ENCODE data around the gene DEPP1. TPM values are rescaled to one million over a fixed set of nuclear protein-coding genes. Genes with fewer than 3 reads are reported as not detected.

Gene DEPP1
- total RNA-seq, 4 donors from 2014 or later, result 8.2 to 266 (median 52.8) TPM

DNA sequence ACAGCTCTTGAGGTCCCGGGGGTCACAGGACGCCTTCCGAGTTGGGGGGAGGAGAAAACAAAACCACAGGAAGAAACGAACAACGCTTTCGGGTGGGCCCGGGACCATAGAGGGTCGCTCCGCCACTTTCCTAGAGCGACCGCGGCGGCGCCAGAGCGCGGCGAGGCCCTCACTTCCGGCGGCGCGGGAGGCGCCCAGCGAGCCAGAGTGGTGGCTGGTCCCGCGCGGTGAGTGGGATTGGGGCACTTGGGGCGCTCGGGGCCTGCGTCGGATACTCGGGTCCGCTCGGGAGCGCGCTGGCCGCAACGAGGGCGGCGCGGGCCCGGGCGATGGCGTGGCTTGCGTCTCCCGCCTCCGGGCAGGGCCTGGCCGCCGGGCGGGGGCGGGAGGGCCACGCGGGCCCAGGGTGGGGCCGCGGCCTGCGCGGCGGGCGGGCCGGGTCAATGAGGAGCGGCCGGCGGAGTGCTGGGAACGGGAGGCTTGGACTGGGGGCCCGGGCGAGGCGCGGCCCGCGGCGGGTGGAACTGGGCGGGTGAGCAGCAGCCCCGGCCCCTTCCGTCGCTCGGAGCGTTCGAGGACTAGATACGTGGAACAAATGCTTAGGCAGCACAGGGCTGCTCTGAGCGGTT, 22.3 kb upstream of the DEPP1 start, which contains the start of gene ZNF22:
TSS of gene ZNF22 (plus strand) at position 172 of the 629 bp plus-strand sequence. CDS start 2,446 bp downstream, outside the sequence.
- TF ChIP-seq, protein P1, sequence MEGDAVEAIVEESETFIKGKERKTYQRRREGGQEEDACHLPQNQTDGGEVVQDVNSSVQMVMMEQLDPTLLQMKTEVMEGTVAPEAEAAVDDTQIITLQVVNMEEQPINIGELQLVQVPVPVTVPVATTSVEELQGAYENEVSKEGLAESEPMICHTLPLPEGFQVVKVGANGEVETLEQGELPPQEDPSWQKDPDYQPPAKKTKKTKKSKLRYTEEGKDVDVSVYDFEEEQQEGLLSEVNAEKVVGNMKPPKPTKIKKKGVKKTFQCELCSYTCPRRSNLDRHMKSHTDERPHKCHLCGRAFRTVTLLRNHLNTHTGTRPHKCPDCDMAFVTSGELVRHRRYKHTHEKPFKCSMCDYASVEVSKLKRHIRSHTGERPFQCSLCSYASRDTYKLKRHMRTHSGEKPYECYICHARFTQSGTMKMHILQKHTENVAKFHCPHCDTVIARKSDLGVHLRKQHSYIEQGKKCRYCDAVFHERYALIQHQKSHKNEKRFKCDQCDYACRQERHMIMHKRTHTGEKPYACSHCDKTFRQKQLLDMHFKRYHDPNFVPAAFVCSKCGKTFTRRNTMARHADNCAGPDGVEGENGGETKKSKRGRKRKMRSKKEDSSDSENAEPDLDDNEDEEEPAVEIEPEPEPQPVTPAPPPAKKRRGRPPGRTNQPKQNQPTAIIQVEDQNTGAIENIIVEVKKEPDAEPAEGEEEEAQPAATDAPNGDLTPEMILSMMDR (IDR thresholded peaks at IDR 0.05), result peak in 3 of 4 experiments; percentile 13 to 50 (median 37)
- peak; percentile 47 to 73 for TF ChIP-seq POLR2A (IDR thresholded peaks at IDR 0.05)
- Histone ChIP-seq H3K4me1 (peaks cover 4 to 16% of the 10 kb centered on the region in 2 donors), H3K27ac (peak within 1 kb of the TSS; percentile 92 to 94), H3K4me3 (peak within 1 kb of the TSS; percentile 54 to 56), H3K36me3 (no peaks in the 10 kb centered on the region), H3K9me3 (no peaks in the 10 kb centered on the region), H3K27me3 (no peaks in the 10 kb centered on the region)
- intact Hi-C loops (cut with DNase I; ENCODE audit: low total_unique reads), result no loop called here
- DNase-seq, result peak; percentile 65 to 81

DNA sequence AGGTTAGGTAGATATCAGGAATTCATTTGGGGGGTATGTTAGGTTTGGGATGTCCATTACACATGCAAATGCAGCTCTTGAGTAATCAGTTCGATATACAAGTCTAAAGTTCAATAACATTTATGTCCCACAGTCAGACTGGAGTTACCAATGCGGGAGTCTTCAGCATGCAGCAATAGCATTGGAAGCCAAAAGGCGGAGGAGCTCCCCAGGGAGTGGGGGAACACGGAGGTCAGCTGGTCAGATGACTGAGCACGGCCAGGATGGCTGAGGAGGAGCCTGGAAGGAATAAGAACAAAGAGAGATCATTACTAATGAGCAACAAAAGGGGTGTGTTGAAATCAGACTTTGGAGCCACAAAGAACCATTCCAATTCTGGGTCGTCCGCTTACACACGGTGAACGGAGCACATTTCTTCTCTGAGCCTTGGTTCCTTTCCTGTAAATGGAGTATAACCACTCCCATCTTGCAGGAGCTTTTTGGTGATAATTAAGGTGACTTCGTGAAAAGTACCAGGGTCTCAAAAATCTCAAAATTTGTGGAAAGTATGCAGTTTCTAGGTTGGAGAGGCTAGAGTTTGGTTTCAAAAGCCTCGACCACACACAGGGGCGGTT, 21.6 kb upstream of the DEPP1 start:
- intact Hi-C loops (cut with DNase I; ENCODE audit: low total_unique reads), result no loop called here
- TF ChIP-seq, protein P1 (IDR thresholded peaks at IDR 0.05), result no peak
- TF ChIP-seq POLR2A (IDR thresholded peaks at IDR 0.05), result no peak
- H3K9me3 ChIP-seq, result no peaks in the 10 kb centered on the region
- peak overlapping the region; percentile 54 to 56 for H3K4me3 ChIP-seq
- no peaks in the 10 kb centered on the region for H3K27me3 ChIP-seq
- H3K36me3 ChIP-seq, result no peaks in the 10 kb centered on the region
- DNase-seq, result peak; percentile 86 to 91
- H3K27ac ChIP-seq, result peak overlapping the region; percentile 92 to 94
- H3K4me1 ChIP-seq, result peaks cover 7 to 16% of the 10 kb centered on the region in 2 donors

DNA sequence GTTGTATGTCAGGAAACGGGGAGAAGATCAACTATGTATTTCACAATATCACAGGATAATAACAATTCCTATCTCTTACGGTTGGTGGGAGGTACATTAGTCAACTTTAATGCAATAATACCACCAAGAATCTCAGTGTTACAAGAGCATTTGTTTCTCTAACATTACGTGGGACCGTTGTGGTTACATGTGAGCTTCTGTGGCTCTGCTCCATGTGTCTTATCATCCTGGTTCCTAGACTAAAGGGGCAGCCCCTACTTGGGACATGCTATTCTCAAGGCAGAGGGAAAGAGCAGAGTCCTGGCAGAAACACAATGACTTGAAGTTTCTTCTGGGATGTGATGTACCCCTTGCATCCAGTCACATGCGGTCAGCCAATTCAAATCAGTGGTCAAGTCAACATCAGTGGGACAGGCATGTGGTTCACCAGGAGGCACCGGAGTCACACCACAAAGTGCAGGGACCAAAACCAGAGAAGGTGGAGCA, 19.6 kb upstream of the DEPP1 start:
- H3K4me1 ChIP-seq, result peaks cover 14 to 16% of the 10 kb centered on the region in 2 donors
- H3K27ac ChIP-seq, result peak overlapping the region; percentile 92 to 94
- H3K27me3 ChIP-seq, result no peaks in the 10 kb centered on the region
- intact Hi-C loops (cut with DNase I; ENCODE audit: low total_unique reads), result no loop called here
- no peak overlapping the region for H3K4me3 ChIP-seq
- DNase-seq, result peak in 1 of 2 donors; percentile 78
- no peaks in the 10 kb centered on the region for H3K9me3 ChIP-seq
- TF ChIP-seq POLR2A (IDR thresholded peaks at IDR 0.05), result no peak
- TF ChIP-seq, protein P1 (IDR thresholded peaks at IDR 0.05), result no peak
- H3K36me3 ChIP-seq, result no peaks in the 10 kb centered on the region

DNA sequence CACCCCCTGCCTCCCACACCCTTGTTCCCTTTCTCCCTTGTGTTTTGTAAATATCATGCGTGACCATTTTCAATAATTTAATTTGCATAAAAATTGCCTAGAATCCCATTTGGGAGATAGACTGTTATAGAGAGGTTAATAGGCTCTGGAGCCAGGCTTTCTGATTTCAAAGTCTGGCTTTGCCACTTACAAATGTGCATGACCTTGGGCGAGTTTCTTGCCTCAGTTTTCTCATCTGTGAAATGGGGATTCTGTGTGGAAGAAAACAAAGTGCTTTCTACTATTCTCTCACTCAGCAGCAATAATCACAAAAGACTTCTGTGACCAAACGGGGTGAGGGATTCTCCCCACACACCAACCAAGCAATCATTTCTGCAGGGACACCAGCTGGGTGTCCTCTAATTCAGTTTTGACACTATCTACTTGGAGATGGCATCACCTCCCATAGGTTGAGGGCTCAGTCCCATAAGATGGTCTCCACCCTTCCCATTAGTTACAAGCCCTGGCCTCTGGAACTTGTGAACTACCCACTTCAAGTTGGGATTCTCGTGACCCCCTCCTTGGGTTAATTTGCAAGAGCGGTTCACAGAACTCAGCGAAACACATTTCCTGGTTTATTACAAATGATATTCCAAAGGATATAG, 18.6 kb upstream of the DEPP1 start:
- H3K9me3 ChIP-seq, result no peaks in the 10 kb centered on the region
- no peaks in the 10 kb centered on the region for H3K36me3 ChIP-seq
- no peak overlapping the region for H3K4me3 ChIP-seq
- no peaks in the 10 kb centered on the region for H3K27me3 ChIP-seq
- no peak for TF ChIP-seq POLR2A (IDR thresholded peaks at IDR 0.05)
- TF ChIP-seq, protein P1 (IDR thresholded peaks at IDR 0.05), result no peak
- intact Hi-C loops (cut with DNase I; ENCODE audit: low total_unique reads), result no loop called here
- peak overlapping the region; percentile 92 to 94 for H3K27ac ChIP-seq
- DNase-seq, result no peak
- H3K4me1 ChIP-seq, result peaks cover 14 to 16% of the 10 kb centered on the region in 2 donors
